Lung (tissue), 12 donors: ENCODE measurements around the gene IDE. TPM values are rescaled to one million over a fixed set of nuclear protein-coding genes. Genes with fewer than 3 reads are reported as not detected.
"Not testable (repeated sequence)": the region's sequence is repeated elsewhere in the genome, so short reads cannot be mapped to it uniquely, and the experiment has no call there.

Experiments
- ATAC-seq: fragments of 200-7000 bp; cut with Tn5 transposase; one replicate; pipeline ENCODE4 v1.9.1; 2020; ENCODE audit warnings: moderate number of reproducible peaks; ENCODE audit not compliant: insufficient read depth, low FRiP score
- DNase-seq, 3 donors: peaks; one replicate each; pipeline ENCODE4 v3.0.0-alpha.2; 2013 to 2017
- H3K27ac ChIP-seq, 2 donors: one replicate each; pipeline ENCODE4 v1.5.1; 2013; ENCODE audit warnings: mild to moderate bottlenecking in 2 of 2, moderate library complexity in 2 of 2, control low read depth in 1 of 2, inconsistent platforms in 1 of 2, low read depth in 1 of 2, low read length in 1 of 2
- H3K27me3 ChIP-seq, 3 donors: one replicate each; pipeline ENCODE4 v1.5.1; 2013; ENCODE audit warnings: low read length in 2 of 3; ENCODE audit not compliant: control insufficient read depth in 3 of 3, insufficient read depth in 3 of 3
- H3K36me3 ChIP-seq, 4 donors: one replicate each; pipeline ENCODE4 v1.5.1; 2013; ENCODE audit warnings: low read length in 4 of 4, mild to moderate bottlenecking in 1 of 4, moderate library complexity in 1 of 4; ENCODE audit not compliant: control insufficient read depth in 4 of 4, insufficient read depth in 4 of 4
- H3K4me1 ChIP-seq, 5 donors: one replicate each; pipeline ENCODE4 v1.5.1; 2013; ENCODE audit warnings: low read length in 5 of 5, mild to moderate bottlenecking in 2 of 5, moderate library complexity in 1 of 5; ENCODE audit not compliant: control insufficient read depth in 5 of 5, insufficient read depth in 5 of 5
- H3K4me3 ChIP-seq: one replicate; pipeline ENCODE4 v1.5.1; 2013; ENCODE audit warnings: mild to moderate bottlenecking, control low read depth, moderate library complexity
- H3K9ac ChIP-seq, 2 donors: one replicate each; pipeline ENCODE4 v1.5.1; 2013; ENCODE audit warnings: low read length in 2 of 2, control low read depth in 1 of 2; ENCODE audit not compliant: insufficient read depth in 1 of 2
- H3K9me3 ChIP-seq, 4 donors: one replicate each; pipeline ENCODE4 v1.5.1; 2013; ENCODE audit warnings: low read length in 3 of 4, mild to moderate bottlenecking in 1 of 4, moderate library complexity in 1 of 4; ENCODE audit not compliant: control insufficient read depth in 4 of 4, insufficient read depth in 3 of 4
- CTCF ChIP-seq: IDR thresholded peaks from 2 replicates; pipeline ENCODE4 v1.5.1; 2012; ENCODE audit warnings: mild to moderate bottlenecking; ENCODE audit errors: control extremely low read depth, extremely low read depth
- WGBS, 2 donors: extraction: QIAGEN DNeasy Blood & Tissue Kit; methylation state at CpG; one replicate each; pipeline ENCODE4 v1.1.7; 2013; 5-methylcytosine and 5-hydroxymethylcytosine counted together
- polyA plus RNA-seq, 2 donors: library from polyadenylated mRNA; stranded (reverse); fragments of 200-250 nt; gene quantifications; one replicate each; pipeline ENCODE4 v1.2.1, GENCODE V29; 2013
- total RNA-seq, 2 donors: library from RNA; depleted of rRNA in 1 of 2; stranded (reverse); fragments of >200 nt in 1 of 2; gene quantifications; one replicate each; pipeline ENCODE4 v1.2.1, GENCODE V29; 2014 to 2021
- donor health status: control.
- donor health status: control.
- donor health status: Bipolar disorder and iron deficiency.
- donor health status: healthy.
- donor health status: DM: yes; HTN: yes; CAD: no.

Gene IDE
- total and polyA plus RNA-seq, 4 donors = 9.1 to 39.2 (median 21.0) TPM

- Histone ChIP-seq H3K36me3 (peaks cover 0 to 3% (median 0%) of the 10 kb centered on the region in 4 donors), H3K4me3 (no peak overlapping the region), H3K9me3 (no peaks in the 10 kb centered on the region), H3K27me3 (no peaks in the 10 kb centered on the region), H3K4me1 (peaks cover 3 to 12% (median 9%) of the 10 kb centered on the region in 5 donors), H3K9ac (no peak overlapping the region), H3K27ac (no peak overlapping the region)
- ATAC-seq = no peak
- 67 to 76% methylated on average over 2 of the region's 2 CpGs for WGBS, 2 donors
- TF ChIP-seq CTCF = no peak
- DNase-seq = peak in 1 of 3 donors; percentile 27
These were observed 2.2 kb downstream of the IDE start for GRCh38 chr10:92571649-92572048.

- H3K9me3 ChIP-seq, H3K4me3 ChIP-seq, ATAC-seq, H3K9ac ChIP-seq, H3K27ac ChIP-seq, H3K4me1 ChIP-seq, H3K36me3 ChIP-seq, H3K27me3 ChIP-seq, DNase-seq: not testable (repeated sequence)
- 95 to 98% methylated on average over 5 of the region's 5 CpGs for WGBS, 2 donors
These were observed 4.2 kb downstream of the IDE start for GRCh38 chr10:92569663-92570062.

GRCh38 chr10:92569071-92569470 lies 4.8 kb downstream of the IDE start:
- ATAC-seq (no peak), DNase-seq (no peak)
- Histone ChIP-seq H3K9me3 (no peaks in the 10 kb centered on the region), H3K27me3 (no peaks in the 10 kb centered on the region), H3K36me3 (peaks cover 0 to 4% (median 1%) of the 10 kb centered on the region in 4 donors), H3K9ac (no peak overlapping the region), H3K27ac (no peak overlapping the region), H3K4me3 (no peak overlapping the region), H3K4me1 (peaks cover 3 to 10% (median 8%) of the 10 kb centered on the region in 5 donors)
- TF ChIP-seq CTCF = no peak
- WGBS, 2 donors = 80 to 83% methylated on average over 2 of the region's 2 CpGs

GRCh38 chr10:92567952-92568600 lies 5.8 kb downstream of the IDE start:
- DNase-seq = no peak
- TF ChIP-seq CTCF = no peak
- H3K27ac ChIP-seq = no peak overlapping the region
- H3K9me3 ChIP-seq = no peaks in the 10 kb centered on the region
- WGBS, 2 donors = 81 to 92% methylated on average over 4 of the region's 4 CpGs
- H3K4me3 ChIP-seq = no peak overlapping the region
- ATAC-seq = no peak
- H3K27me3 ChIP-seq = no peaks in the 10 kb centered on the region
- H3K4me1 ChIP-seq = peaks cover 3 to 10% (median 8%) of the 10 kb centered on the region in 5 donors
- no peak overlapping the region for H3K9ac ChIP-seq
- H3K36me3 ChIP-seq = peaks cover 0 to 4% (median 0%) of the 10 kb centered on the region in 4 donors
